Stimulated activated naive B cell treated with anti-CD40 and anti-IgM and Interleukin-4, amounts not matched to agents 10 μg/mL and 1 μg/mL and 100 μg/mL, for 72 hours (primary cell): ENCODE data around the gene TRIML2.

Source experiments
- ATAC-seq, 2 donors: fragments of 150-1000 bp; cut with Tn5 transposase; replicated peaks; 2 replicates each; pipeline ENCODE4 v1.10.0; 2021; ENCODE audit warnings: moderate library complexity in 1 of 2
- DNase-seq: peaks from one replicate; pipeline ENCODE4 v3.0.0; 2021
- H3K27ac Mint-ChIP-seq: one replicate; pipeline ENCODE4 v1.8.0; 2022; ENCODE audit warnings: mild to moderate bottlenecking, mixed read lengths
- H3K27me3 Mint-ChIP-seq, 2 donors: one replicate each; pipeline ENCODE4 v1.8.0; 2022; ENCODE audit warnings: mixed read lengths in 2 of 2
- H3K36me3 Mint-ChIP-seq, 2 donors: one replicate each; pipeline ENCODE4 v1.8.0; 2022; ENCODE audit warnings: mixed read lengths in 2 of 2, mild to moderate bottlenecking in 1 of 2
- H3K4me1 Mint-ChIP-seq, 2 donors: one replicate each; pipeline ENCODE4 v1.8.0; 2022; ENCODE audit warnings: mixed read lengths in 2 of 2, mild to moderate bottlenecking in 1 of 2
- H3K4me3 Mint-ChIP-seq, 2 donors: one replicate each; pipeline ENCODE4 v1.8.0; 2022; ENCODE audit warnings: mild to moderate bottlenecking in 2 of 2, mixed read lengths in 2 of 2, moderate library complexity in 1 of 2
- H3K9me3 Mint-ChIP-seq, 2 donors: one replicate each; pipeline ENCODE4 v1.8.0; 2022; ENCODE audit warnings: mixed read lengths in 2 of 2, mild to moderate bottlenecking in 1 of 2

Gene TRIML2

DNA sequence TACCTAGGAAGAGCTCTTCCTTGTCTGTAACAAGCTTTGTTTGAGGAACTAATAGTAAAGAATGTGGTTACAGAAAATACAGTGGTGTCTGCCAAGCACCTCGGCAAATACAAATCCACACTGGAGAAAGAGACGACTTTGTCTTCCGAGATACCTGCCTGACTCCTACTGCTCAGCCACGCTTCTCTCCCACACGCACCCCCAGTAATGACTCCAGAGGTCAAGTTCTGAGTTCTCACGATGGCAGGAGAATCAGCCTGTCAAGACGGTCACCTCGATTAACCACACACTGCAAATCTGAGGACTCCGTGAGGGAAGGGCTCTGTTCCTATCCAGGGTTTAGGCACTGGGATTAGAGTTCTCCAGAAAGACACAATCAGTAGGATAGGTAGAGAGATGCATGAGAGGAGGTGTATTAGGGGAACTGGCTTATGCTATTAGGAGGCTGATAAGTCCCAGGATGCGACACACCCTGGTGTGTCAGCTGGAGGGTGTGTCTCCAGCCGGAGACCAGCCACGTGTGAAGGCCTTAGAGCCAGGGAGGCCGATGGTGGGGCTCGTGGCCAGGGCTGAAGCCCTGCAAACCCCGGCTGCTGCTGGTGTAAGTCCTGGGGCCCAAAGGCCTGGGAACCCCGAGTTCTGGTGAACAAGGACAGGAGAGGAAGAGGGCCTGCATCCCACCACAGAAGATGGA lies 8.4 kb upstream of the TRIML2 start:
- peaks cover 6 to 7% of the 10 kb centered on the region in 2 donors for H3K9me3 Mint-ChIP-seq
- H3K36me3 Mint-ChIP-seq = no peaks in the 10 kb centered on the region
- no peaks in the 10 kb centered on the region for H3K27me3 Mint-ChIP-seq
- no peak overlapping the region for H3K27ac Mint-ChIP-seq
- ATAC-seq (no peak), DNase-seq (no peak)
- H3K4me3 Mint-ChIP-seq = no peak overlapping the region
- no peaks in the 10 kb centered on the region for H3K4me1 Mint-ChIP-seq

DNA sequence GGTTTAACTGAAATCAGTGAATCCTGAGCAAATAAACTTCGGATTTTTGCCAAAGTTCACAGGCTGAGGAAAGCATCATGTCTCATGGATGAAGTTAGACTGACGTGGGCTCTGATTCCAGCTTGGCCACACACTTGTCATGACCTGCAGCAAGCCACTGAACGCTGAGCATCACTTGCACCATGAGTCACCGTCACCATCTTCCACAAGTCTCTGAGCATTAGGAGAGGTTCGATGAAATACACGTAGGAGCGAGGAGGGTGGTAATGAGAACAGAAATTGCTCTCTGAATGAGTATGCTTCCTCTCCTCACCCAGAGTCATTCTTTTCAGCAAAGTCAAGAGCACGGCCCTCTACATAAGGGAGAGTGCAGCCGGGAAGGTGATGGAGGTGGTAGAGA lies 3.8 kb upstream of the TRIML2 start:
- no peak overlapping the region for H3K4me3 Mint-ChIP-seq
- DNase-seq (no peak), ATAC-seq (no peak)
- no peaks in the 10 kb centered on the region for H3K4me1 Mint-ChIP-seq
- no peaks in the 10 kb centered on the region for H3K27me3 Mint-ChIP-seq
- no peaks in the 10 kb centered on the region for H3K36me3 Mint-ChIP-seq
- peaks cover 0 to 5% of the 10 kb centered on the region in 2 donors for H3K9me3 Mint-ChIP-seq
- H3K27ac Mint-ChIP-seq = no peak overlapping the region

DNA sequence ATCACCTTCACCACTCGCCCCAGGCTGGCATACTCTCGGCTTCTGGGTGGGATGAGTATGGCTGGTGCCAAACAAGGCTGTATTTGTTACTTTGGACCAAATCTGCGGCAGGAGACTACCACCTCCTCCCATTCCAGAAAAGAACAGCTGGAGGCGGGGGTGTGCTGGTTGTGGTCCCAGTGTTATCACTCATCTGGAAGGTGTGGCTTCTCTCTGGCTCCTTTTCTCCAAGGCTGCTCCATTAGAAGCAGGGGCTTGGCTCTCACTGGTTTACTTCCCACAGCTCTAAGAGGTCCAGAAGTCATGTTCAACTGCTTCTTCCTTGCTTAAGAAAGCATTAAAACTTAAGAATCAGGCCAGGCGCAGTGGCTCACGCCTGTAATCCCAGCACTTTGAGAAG lies 2.6 kb upstream of the TRIML2 start:
- Mint-ChIP-seq H3K27ac (no peak overlapping the region), H3K4me3 (no peak overlapping the region), H3K27me3 (no peaks in the 10 kb centered on the region), H3K4me1 (no peaks in the 10 kb centered on the region), H3K9me3 (peaks cover 0 to 3% of the 10 kb centered on the region in 2 donors), H3K36me3 (no peaks in the 10 kb centered on the region)
- ATAC-seq = no peak
- DNase-seq = no peak

DNA sequence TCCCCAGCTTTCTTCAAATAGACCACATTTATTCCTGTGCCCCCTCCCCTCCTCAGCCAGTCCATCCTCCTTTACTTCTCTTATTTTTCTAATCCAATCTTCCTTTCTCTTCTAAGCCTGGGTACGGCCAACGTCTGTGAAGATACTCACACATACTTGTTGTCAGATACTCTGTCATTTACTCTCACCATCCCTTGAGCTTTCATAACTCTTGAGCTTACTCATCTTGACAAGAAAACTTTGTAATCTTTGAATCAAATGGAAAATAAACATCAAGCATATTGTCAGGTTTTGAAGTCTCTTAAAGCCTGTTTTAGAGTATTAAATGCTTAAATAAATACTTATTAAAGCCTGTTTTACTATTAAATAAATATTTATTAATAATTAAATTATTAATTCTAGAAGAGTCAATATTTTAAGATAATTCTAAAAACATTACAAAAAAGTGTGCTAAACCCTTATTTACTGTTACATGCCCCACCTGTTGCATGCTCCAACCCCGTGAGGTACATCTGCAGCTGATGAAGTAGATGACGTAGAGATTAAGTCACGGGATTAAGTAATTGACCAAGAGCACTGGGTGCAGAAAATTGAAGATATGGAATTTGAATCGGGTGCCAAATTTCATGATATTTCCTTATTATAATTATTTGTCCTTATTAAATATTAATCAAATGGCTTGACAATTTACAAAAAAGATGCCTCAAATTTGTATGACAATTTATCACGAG lies 1.5 kb upstream of the TRIML2 start:
- DNase-seq (no peak), ATAC-seq (no peak)
- Mint-ChIP-seq H3K27me3 (no peaks in the 10 kb centered on the region), H3K9me3 (peaks cover 0 to 5% of the 10 kb centered on the region in 2 donors), H3K27ac (no peak overlapping the region), H3K4me3 (no peak overlapping the region), H3K4me1 (no peaks in the 10 kb centered on the region), H3K36me3 (no peaks in the 10 kb centered on the region)

DNA sequence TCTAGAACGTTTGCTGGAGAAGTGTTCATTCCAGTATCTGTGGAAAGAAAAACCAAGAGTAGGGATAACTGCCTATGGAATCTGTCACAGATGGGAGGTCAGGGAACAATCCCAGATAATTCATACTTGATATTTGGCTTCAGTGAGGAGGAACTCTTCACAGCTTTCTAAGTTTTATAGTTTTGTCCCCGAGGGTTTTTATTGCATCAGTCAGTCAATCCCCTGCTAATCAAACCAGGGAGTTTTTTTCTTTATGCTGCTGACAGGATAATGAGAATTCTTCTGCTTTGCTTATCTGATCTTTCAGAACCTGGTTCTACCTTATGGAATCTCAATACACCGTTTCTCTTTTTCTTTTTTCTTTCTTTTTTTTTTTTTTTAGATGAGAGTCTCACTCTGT lies 633 bp upstream of the TRIML2 start:
- DNase-seq (no peak), ATAC-seq (no peak)
- Mint-ChIP-seq H3K27me3 (no peaks in the 10 kb centered on the region), H3K27ac (no peak overlapping the region), H3K4me1 (no peaks in the 10 kb centered on the region), H3K4me3 (no peak overlapping the region), H3K9me3 (peaks cover 0 to 5% of the 10 kb centered on the region in 2 donors), H3K36me3 (no peaks in the 10 kb centered on the region)

DNA sequence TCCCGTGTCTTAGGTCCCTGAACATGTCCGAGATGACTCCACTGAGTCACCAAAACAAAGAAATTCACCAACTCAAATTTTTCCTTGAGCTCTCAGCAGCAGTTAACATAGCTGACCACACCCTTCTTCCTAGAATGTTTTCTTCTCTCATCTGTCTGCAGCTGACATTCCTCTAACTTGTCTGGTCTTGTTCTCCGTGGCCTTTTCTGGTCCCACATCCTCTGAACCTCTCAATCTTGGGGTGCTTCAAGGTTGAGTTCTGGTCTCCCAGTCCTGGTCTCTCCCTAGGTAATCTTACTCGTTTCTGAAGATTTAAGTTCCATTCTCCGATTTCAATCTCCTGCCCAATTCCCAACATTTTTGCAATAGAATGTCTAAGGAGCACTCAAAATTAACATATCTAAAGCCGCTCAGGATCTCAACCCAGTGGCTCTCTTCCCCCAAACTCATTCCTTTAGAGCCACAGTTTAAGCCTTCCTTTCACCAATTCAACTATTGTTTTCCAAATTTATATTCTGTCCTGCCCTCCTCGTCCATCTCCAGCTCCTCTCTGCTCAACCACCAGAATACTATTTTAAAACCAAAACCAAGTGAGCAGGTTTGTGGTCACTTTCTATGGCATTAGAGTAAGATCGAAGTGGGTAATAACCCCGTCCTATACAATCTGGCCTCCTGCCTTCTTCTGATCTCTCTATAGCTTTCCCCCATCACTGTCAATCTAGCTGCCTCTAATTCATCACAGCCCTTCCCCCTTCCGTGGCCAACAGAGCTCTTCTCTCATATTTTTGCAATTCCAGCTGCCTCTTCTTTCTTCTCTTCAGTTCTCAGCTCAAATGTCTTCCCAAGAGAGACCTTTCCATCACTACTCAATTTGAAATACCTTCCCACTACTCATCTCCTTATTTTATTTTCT lies 1.2 kb downstream of the TRIML2 start:
- ATAC-seq = no peak
- H3K4me1 Mint-ChIP-seq = no peaks in the 10 kb centered on the region
- no peaks in the 10 kb centered on the region for H3K36me3 Mint-ChIP-seq
- no peak for DNase-seq
- H3K27me3 Mint-ChIP-seq = no peaks in the 10 kb centered on the region
- H3K9me3 Mint-ChIP-seq = peaks cover 4 to 9% of the 10 kb centered on the region in 2 donors
- no peak overlapping the region for H3K27ac Mint-ChIP-seq
- no peak overlapping the region for H3K4me3 Mint-ChIP-seq

DNA sequence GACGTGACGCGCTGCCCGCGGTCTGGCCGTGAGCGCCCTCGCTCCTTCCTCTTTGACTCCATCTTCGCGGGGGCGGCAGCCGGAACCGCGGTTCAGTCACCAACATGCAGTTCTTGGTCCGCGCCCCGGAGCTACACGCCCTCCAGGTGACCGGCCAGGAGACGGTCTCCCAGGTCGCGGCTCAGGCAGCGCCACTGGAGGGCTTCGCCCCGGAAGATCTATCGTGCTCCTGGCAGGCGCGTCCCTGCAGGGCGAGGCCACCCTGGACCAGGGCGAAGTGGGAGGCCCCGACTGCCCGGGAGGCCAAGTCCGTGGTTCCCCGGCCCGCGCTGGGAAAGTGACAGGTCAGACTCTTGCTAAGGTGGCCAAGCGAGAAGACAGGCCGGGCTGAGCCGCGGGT lies 2.9 kb downstream of the TRIML2 start:
- ATAC-seq = no peak
- Mint-ChIP-seq H3K4me3 (no peak overlapping the region), H3K9me3 (peaks cover 10% of the 10 kb centered on the region in 2 donors)

DNA sequence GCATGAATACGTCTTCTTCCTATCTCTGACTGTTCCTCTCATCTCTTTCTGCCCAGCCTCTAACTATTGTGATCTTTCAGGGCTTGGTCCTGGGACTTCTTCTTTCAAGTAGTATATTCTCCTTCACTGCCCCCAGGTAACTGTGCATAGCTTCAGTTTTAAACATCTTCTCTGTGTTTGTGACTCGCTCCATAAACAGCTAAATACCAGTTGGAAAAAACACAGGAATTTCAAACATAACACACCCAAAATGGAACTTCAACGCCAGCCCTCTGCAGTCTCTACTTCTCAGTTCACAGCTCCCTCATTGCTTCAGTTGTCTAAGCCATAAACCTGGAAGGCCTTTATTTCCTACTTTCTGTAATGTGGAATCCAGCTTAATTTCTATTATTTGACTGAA lies 16.6 kb downstream of the TRIML2 start:
- Mint-ChIP-seq H3K36me3 (no peaks in the 10 kb centered on the region), H3K4me3 (no peak overlapping the region), H3K27ac (no peak overlapping the region), H3K4me1 (no peaks in the 10 kb centered on the region), H3K27me3 (no peaks in the 10 kb centered on the region), H3K9me3 (peaks cover 11 to 13% of the 10 kb centered on the region in 2 donors)
- DNase-seq (no peak), ATAC-seq (no peak)

More for the DNA sequence above, 2.9 kb downstream of the TRIML2 start:
- Mint-ChIP-seq H3K27me3 (no peaks in the 10 kb centered on the region), H3K4me1 (no peaks in the 10 kb centered on the region), H3K36me3 (no peaks in the 10 kb centered on the region), H3K27ac (no peak overlapping the region)
- DNase-seq = no peak

DNA sequence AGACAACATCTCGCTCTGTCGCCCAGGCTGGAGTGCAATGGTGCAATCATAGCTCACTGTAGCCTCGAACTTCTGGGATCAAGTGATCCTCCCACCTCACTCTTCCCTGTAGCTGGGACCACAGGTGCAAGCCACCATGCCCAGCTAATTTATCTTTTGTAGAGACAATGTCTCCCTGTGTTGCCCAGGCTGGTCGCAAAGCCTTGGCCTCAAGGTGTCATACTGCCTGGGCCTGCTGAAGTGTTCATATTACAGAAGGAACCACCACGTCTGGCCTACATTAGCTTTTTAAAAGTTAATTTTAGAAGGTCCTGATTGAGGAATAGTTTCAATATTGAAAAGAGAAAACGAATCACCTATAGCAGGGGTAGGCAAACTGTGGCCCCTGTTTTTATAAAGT lies 22.5 kb downstream of the TRIML2 start:
- Mint-ChIP-seq H3K4me3 (no peak overlapping the region), H3K36me3 (no peaks in the 10 kb centered on the region), H3K9me3 (peaks cover 10 to 15% of the 10 kb centered on the region in 2 donors), H3K27ac (no peak overlapping the region), H3K27me3 (no peaks in the 10 kb centered on the region), H3K4me1 (no peaks in the 10 kb centered on the region)
- ATAC-seq (no peak), DNase-seq (no peak)

DNA sequence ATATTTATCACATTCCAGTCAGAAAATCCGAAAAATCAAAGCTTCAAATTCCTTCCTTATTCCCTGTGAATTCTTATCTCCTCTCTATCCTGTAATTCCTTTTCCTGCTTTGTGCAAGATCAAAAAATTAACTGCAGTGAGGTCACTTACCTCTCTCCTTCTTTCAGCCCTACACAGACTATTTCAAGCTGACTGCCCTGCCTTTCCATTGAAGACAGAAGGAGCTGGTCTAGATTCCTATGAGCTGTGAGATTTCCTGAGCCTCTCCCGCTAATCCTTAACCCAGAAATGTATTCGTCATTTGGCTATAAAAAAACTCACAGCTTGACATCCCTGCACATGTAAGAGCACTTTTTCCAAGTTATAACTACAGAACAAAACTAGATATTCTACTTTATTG lies 26.6 kb downstream of the TRIML2 start:
- no peaks in the 10 kb centered on the region for H3K4me1 Mint-ChIP-seq
- DNase-seq (no peak), ATAC-seq (no peak)
- no peak overlapping the region for H3K27ac Mint-ChIP-seq
- no peaks in the 10 kb centered on the region for H3K36me3 Mint-ChIP-seq
- H3K27me3 Mint-ChIP-seq = no peaks in the 10 kb centered on the region
- no peak overlapping the region for H3K4me3 Mint-ChIP-seq
- peaks cover 7 to 12% of the 10 kb centered on the region in 2 donors for H3K9me3 Mint-ChIP-seq

DNA sequence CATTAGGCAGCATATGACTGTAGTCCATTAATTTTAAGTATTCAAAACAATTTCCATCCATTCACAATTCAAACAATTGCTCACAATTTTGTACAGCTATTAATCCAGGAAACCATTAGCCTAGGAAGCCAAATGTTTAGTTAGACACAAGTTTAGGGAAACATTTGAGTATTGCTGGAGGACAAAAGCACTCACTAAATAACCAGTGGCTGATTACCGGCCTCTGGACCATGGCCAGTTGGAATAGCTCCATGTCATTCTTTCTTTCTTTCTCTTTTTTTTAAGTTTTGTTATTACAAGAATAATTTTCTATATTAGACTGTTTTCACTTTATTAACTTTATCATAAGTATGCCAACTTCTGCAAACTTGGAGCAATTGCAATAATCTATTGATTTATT lies 31.3 kb downstream of the TRIML2 start:
- Mint-ChIP-seq H3K9me3 (peaks cover 6 to 9% of the 10 kb centered on the region in 2 donors), H3K27ac (no peak overlapping the region), H3K4me1 (no peaks in the 10 kb centered on the region), H3K4me3 (no peak overlapping the region), H3K27me3 (no peaks in the 10 kb centered on the region), H3K36me3 (no peaks in the 10 kb centered on the region)
- no peak for ATAC-seq
- DNase-seq = no peak

DNA sequence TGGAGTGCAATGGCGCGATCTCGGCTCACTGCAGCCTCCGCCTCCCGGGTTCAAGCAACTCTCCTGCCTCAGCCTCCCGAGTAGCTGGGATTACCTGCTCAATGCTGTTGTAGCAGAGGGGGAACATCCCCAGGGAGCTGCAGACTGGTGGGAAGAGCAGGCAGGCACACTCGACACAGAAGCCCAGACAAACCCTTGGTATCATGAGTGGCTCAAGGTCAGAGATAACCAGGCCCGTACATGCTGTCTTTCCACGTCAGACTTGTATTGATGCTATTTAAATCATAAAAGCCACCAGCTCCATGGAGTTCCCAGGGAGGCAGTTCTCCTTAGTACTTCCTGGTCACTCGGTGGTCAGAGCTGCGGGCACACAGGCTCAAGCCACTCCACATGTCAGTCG lies 33.2 kb downstream of the TRIML2 start:
- no peak for ATAC-seq
- Mint-ChIP-seq H3K27ac (no peak overlapping the region), H3K4me3 (no peak overlapping the region), H3K9me3 (peaks cover 0 to 4% of the 10 kb centered on the region in 2 donors), H3K27me3 (no peaks in the 10 kb centered on the region), H3K4me1 (no peaks in the 10 kb centered on the region), H3K36me3 (no peaks in the 10 kb centered on the region)
- DNase-seq = no peak

DNA sequence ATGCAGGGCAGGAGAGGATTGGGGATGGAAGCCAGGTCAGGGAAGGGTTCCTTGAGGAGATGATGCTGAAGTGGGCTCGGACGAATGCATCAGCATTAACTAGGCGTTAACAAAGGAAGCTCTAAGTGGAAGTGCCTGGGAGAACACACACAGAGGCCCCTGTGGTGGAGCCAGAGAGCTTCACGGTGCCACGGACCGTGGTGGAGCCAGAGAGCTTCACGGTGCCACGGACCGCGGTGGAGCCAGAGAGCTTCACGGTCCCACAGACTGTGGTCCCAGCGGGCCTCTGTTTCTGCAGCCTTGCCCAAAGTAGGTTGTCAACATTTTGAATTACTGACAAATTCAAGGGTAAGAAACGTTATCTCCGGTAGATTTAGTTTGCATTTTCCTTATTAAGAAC lies 48.3 kb downstream of the TRIML2 start:
- Mint-ChIP-seq H3K9me3 (peaks cover 7 to 10% of the 10 kb centered on the region in 2 donors), H3K27ac (no peak overlapping the region), H3K4me1 (no peaks in the 10 kb centered on the region), H3K27me3 (no peaks in the 10 kb centered on the region), H3K36me3 (no peaks in the 10 kb centered on the region), H3K4me3 (no peak overlapping the region)
- no peak for DNase-seq
- no peak for ATAC-seq

DNA sequence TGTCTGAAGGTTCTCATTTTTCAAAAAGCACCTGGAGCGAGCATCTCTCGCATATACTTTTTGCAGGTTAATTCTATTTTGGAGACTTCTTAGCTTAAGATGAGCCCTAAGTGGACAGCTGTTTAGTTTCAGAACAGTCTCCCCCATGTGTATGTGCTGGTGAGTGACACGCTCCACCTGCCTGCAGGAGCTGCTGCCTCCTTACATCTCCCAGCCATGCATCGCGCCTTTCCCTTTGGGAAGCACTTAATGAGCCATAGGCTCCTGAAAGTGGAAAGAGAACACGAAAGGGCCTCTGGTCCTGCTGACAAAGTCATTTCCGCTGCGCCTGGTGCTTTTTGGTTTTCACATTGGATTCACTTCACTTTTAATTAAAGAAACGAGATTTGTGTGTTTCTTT lies 56.1 kb downstream of the TRIML2 start:
- no peaks in the 10 kb centered on the region for H3K27me3 Mint-ChIP-seq
- ATAC-seq = no peak

More for the DNA sequence above, 56.1 kb downstream of the TRIML2 start:
- DNase-seq = no peak
- no peak overlapping the region for H3K4me3 Mint-ChIP-seq
- peaks cover 10 to 13% of the 10 kb centered on the region in 2 donors for H3K9me3 Mint-ChIP-seq
- H3K27ac Mint-ChIP-seq = no peak overlapping the region
- no peaks in the 10 kb centered on the region for H3K4me1 Mint-ChIP-seq
- no peaks in the 10 kb centered on the region for H3K36me3 Mint-ChIP-seq
